SK-N-MC (cell line): ENCODE results near the gene RSRC2.

ENCODE experiments used
- EZH2 ChIP-seq: fragments of 200-600 bp; sonication (generic); IDR thresholded peaks from one replicate; pipeline ENCODE4 v1.6.1; 2017; ENCODE audit warnings: antibody characterized with exemption
- POLR2AphosphoS5 ChIP-seq: IDR thresholded peaks from 2 replicates; pipeline ENCODE4 v1.6.1; 2012; ENCODE audit warnings: mild to moderate bottlenecking, low read depth, low read length, borderline replicate concordance

DNA sequence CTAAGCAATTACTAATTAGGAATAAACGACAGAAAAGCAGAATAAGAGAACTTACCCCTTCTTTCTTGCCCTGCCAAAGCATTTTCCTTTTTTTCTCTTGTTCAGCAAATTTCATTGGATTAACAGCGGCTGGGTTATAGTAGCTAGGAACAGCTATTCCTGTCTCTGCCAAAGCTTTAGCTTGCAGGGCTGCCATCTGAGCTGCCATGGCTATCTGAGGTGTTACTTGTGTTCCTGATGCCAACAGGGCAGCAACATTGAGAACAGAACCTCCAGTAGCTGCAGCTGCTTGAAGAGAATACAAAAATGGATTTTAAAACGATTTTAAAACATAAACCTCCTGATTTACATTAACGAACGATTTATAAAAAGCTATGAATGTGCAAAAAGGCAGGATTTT lies 18.6 kb downstream of the RSRC2 start:
- no peak for TF ChIP-seq POLR2AphosphoS5
- no peak for TF ChIP-seq EZH2
